ENCODE measurements around the gene SELENOO. TPM values are rescaled to one million over a fixed set of nuclear protein-coding genes. Genes with fewer than 3 reads are reported as not detected.

Gene SELENOO
- total RNA-seq, 1 donor, result 15.5 TPM

DNA sequence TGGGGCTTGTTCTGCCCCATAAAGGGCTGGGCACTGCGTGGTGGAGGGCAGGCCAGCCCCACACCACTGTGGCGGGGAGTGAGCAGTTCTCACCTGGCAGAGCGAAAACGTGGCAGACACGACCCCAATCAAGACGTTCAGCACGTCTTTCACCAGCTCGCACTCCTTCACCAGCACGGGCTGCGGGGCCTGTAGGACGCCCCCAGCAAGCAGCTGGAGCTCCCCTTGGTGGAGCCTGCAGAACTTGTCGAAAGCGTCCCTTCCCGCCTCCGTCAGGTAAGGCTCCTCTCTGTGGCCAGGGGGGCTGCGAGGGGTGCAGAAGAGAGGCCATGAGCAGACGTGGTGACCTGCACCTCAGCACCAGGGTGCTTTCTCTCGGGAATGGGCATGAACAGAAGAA lies 32.4 kb downstream of the SELENOO start:
- H3K4me3 ChIP-seq (ENCODE audit: low read depth, low read length), result no peak overlapping the region
- no peak for TF ChIP-seq CTCF (IDR thresholded peaks at IDR 0.05; ENCODE audit: insufficient read depth, low read length)
- DNase-seq (ENCODE audit: low read depth), result no peak

- DNase-seq (ENCODE audit: low read depth), result peak; percentile 24
- TF ChIP-seq CTCF (IDR thresholded peaks at IDR 0.05; ENCODE audit: insufficient read depth, low read length), result peak; percentile 46
- no peak overlapping the region for H3K4me3 ChIP-seq (ENCODE audit: low read depth, low read length)
Measured at GRCh38 chr22:50236731-50237409, 36.1 kb downstream of the SELENOO start.

DNA sequence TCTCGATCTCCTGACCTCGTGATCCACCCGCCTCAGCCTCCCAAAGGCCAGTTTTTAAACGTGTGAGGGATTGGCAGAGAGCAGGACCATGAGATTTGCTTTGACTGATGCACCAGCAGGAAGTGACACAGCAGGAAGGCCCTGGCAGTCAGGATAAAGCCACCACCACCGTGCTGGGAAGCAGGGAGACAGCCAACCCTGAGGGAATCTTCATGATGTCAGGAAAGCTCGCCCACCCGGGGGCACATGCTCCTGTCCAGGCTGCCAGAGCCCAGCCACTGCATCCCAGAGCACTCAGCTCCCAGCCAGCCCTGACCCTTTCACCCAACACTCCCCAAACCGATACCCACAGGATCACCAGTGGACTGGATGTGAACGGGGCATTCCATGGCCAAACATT lies 37.9 kb downstream of the SELENOO start:
- no peak for DNase-seq (ENCODE audit: low read depth)
- no peak overlapping the region for H3K4me3 ChIP-seq (ENCODE audit: low read depth, low read length)
- no peak for TF ChIP-seq CTCF (IDR thresholded peaks at IDR 0.05; ENCODE audit: insufficient read depth, low read length)

- no peak for TF ChIP-seq CTCF (IDR thresholded peaks at IDR 0.05; ENCODE audit: insufficient read depth, low read length)
- peak overlapping the region; percentile 60 for H3K4me3 ChIP-seq (ENCODE audit: low read depth, low read length)
- peak; percentile 9 for DNase-seq (ENCODE audit: low read depth)
Measured at GRCh38 chr22:50242406-50242949, 41.7 kb downstream of the SELENOO start.

DNA sequence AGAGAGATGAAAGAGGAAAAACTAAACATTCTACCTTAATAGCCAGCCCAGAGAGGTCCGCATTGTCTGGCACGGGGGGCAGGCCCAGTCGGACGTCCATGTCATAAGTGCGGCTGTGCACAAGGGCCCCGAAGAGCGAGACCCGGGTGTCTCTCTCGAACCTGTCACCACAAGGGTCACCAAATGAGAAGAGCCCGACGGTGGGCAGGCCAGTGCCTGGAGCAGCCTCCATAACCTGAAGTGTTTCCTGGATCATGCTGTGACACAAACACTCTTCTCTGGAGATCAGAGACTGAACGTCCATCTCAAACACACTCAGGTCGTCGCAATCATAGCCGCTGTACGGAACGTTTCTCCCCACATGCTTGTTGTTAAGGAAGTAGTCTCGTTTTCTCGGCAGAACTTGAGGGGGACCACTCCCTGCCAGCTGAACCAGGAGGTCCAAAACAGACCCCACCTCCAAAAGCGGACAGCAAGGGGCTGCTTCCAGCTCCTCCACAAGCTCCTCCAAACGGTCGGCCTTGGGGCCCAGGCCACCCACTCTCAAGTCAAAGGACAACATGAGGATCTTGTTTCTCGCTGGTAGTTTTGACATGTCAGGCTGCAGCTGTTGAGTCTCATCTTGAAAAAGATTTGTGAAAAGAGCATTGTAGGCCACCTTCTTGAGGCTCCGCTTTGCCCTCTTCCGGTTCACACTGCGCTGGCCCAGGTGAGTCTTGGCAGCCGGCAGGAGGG lies 43.0 kb downstream of the SELENOO start:
- DNase-seq (ENCODE audit: low read depth), result peak; percentile 7
- TF ChIP-seq CTCF (IDR thresholded peaks at IDR 0.05; ENCODE audit: insufficient read depth, low read length), result no peak
- peak overlapping the region; percentile 77 for H3K4me3 ChIP-seq (ENCODE audit: low read depth, low read length)

- DNase-seq (ENCODE audit: low read depth), result peak; percentile 87
Measured at GRCh38 chr22:50244420-50245213, 43.8 kb downstream of the SELENOO start, which contains the start of gene TUBGCP6. TUBGCP6 (minus strand) TSS chr22:50245023; CDS start chr22:50244459, 564 bp downstream.

More at GRCh38 chr22:50244420-50245213, 43.8 kb downstream of the SELENOO start, which contains the start of gene TUBGCP6:
- peak; percentile 35 for TF ChIP-seq CTCF (IDR thresholded peaks at IDR 0.05; ENCODE audit: insufficient read depth, low read length)
- H3K4me3 ChIP-seq (ENCODE audit: low read depth, low read length), result peak within 1 kb of the TSS; percentile 77

Measured in fibroblast of the aortic adventitia (primary cell).